Endothelial cell of umbilical vein (primary cell): ENCODE results near the gene ITSN2. TPM values are rescaled to one million over a fixed set of nuclear protein-coding genes. Genes with fewer than 3 reads are reported as not detected.

Source experiments
- BruUV-seq: library from RNA; stranded (reverse); fragments of 400-500 nt; replicated peaks from 2 replicates; lab custom pipeline; 2021; lab: Mats Ljungman, UMichigan
- CTCF ChIA-PET: fragments of 300-600, 350-600 bp; sonication (Branson Sonifier 250); formaldehyde crosslinking; loops from one replicate; lab custom pipeline; 2021; ENCODE audit warnings: antibody characterized with exemption, inconsistent platforms; lab: Charles Lee
- POLR2A ChIA-PET: fragments of 300-600, 350-600 bp; sonication (Branson Sonifier 250); formaldehyde crosslinking; loops from one replicate; lab custom pipeline; 2021; ENCODE audit warnings: antibody characterized with exemption, inconsistent platforms; lab: Charles Lee
- DNase-seq: peaks from one replicate; pipeline ENCODE4 v3.0.0-alpha.2; 2011; ENCODE audit warnings: low read depth, low spot score
- FAIRE-seq: peaks from 2 replicates; lab custom pipeline; 2011; peaks lifted over from hg19 to GRCh38; lab: Jason Lieb, UNC
- H2AFZ ChIP-seq: 2 replicates; pipeline ENCODE4 v1.6.0; 2012; ENCODE audit warnings: low read depth, low read length, control low read depth, inconsistent platforms
- H3K27ac ChIP-seq: 2 replicates; pipeline ENCODE4 v1.5.1; 2011; ENCODE audit warnings: low read depth, mild to moderate bottlenecking, control low read depth, low read length, moderate library complexity; ENCODE audit not compliant: insufficient read depth
- H3K27me3 ChIP-seq, 2 experiments: 2 replicates each; pipeline versions ENCODE4 v1.6.0 to v1.6.1; 2011; ENCODE audit warnings: low read length in 2 of 2, mixed read lengths in 1 of 2; ENCODE audit not compliant: control insufficient read depth in 2 of 2, insufficient read depth in 2 of 2
- H3K36me3 ChIP-seq, 2 experiments: 2 replicates in 1 of 2; 3 replicates in 1 of 2; pipeline ENCODE4 v1.5.1; 2011; ENCODE audit warnings: low read length in 2 of 2, mild to moderate bottlenecking in 1 of 2, moderate library complexity in 1 of 2; ENCODE audit not compliant: control insufficient read depth in 2 of 2, insufficient read depth in 2 of 2; ENCODE audit errors: extremely low read depth in 1 of 2
- H3K4me1 ChIP-seq: 3 replicates; pipeline ENCODE4 v1.5.1; 2011; ENCODE audit warnings: mild to moderate bottlenecking, low read length; ENCODE audit not compliant: control insufficient read depth, insufficient read depth; ENCODE audit errors: extremely low read depth
- H3K4me2 ChIP-seq: 2 replicates; pipeline ENCODE4 v1.6.1; 2011; ENCODE audit warnings: low read length, control low read depth, mixed read lengths; ENCODE audit not compliant: insufficient read depth
- H3K4me3 ChIP-seq, 3 experiments: fragments of 200-600 bp in 1 of 3; sonication (generic), shearing (Covaris generic) in 1 of 3; replicated peaks in 1 of 3; 2 replicates each; pipeline ENCODE4 v1.5.1; 2011 to 2016; ENCODE audit warnings: control low read depth in 3 of 3, low read length in 3 of 3, mild to moderate bottlenecking in 2 of 3, inconsistent platforms in 1 of 3, low read depth in 1 of 3, moderate library complexity in 1 of 3; ENCODE audit not compliant: insufficient read depth in 1 of 3
- H3K79me2 ChIP-seq: 2 replicates; pipeline ENCODE4 v1.6.0; 2012; ENCODE audit warnings: low read length, inconsistent platforms; ENCODE audit not compliant: control insufficient read depth, insufficient read depth
- H3K9ac ChIP-seq: replicated peaks from 2 replicates; pipeline ENCODE3; 2011; ENCODE audit warnings: low read length, control low read depth; ENCODE audit not compliant: insufficient read depth; ENCODE audit errors: extremely low read depth
- H3K9me1 ChIP-seq: replicated peaks from 3 replicates; pipeline ENCODE4 v1.6.0; 2011; ENCODE audit warnings: mild to moderate bottlenecking, low read length; ENCODE audit not compliant: control insufficient read depth, insufficient read depth; ENCODE audit errors: extremely low read depth
- H3K9me3 ChIP-seq: replicated peaks from 2 replicates; pipeline ENCODE4 v1.5.1; 2012; ENCODE audit warnings: low read length, inconsistent platforms; ENCODE audit not compliant: control insufficient read depth, insufficient read depth
- H4K20me1 ChIP-seq: replicated peaks from 2 replicates; pipeline ENCODE3; 2011; ENCODE audit warnings: mild to moderate bottlenecking, low read length; ENCODE audit not compliant: control insufficient read depth, insufficient read depth; ENCODE audit errors: extremely low read depth
- EZH2 ChIP-seq: IDR thresholded peaks from 2 replicates; pipeline ENCODE4 v1.6.1; 2012; ENCODE audit warnings: borderline replicate concordance, low read depth, mild to moderate bottlenecking, moderate library complexity, low read length, inconsistent platforms; ENCODE audit not compliant: severe bottlenecking
- FOS ChIP-seq: IDR thresholded peaks from 2 replicates; pipeline ENCODE4 v1.6.1; 2011; ENCODE audit warnings: mild to moderate bottlenecking, low read length, moderate library complexity, borderline replicate concordance; ENCODE audit not compliant: insufficient read depth
- GATA2 ChIP-seq: IDR thresholded peaks from 2 replicates; pipeline ENCODE4 v1.7.0; 2011; ENCODE audit warnings: low read depth, mild to moderate bottlenecking, moderate library complexity, mixed read lengths, low read length; ENCODE audit not compliant: insufficient read length, insufficient read depth
- JUN ChIP-seq: IDR thresholded peaks from 2 replicates; pipeline ENCODE4 v1.6.1; 2011; ENCODE audit warnings: borderline replicate concordance, low read depth; ENCODE audit not compliant: insufficient read length, insufficient read depth
- MAX ChIP-seq: IDR thresholded peaks from 2 replicates; pipeline ENCODE4 v1.6.1; 2011; ENCODE audit not compliant: insufficient read depth, insufficient read length
- MYC ChIP-seq: IDR thresholded peaks from one replicate; pipeline ENCODE4 v1.6.1; 2011; ENCODE audit warnings: mild to moderate bottlenecking, low read depth, low read length
- POLR2A ChIP-seq: IDR thresholded peaks from 2 replicates; pipeline ENCODE4 v1.6.1; 2012; ENCODE audit warnings: low read depth, mild to moderate bottlenecking, control low read depth, low read length
- POLR2AphosphoS5 ChIP-seq: IDR thresholded peaks from 2 replicates; pipeline ENCODE4 v1.6.1; 2012; ENCODE audit warnings: low read depth, mild to moderate bottlenecking, control low read depth, low read length, moderate library complexity; ENCODE audit not compliant: insufficient read depth
- dilution Hi-C: fragments of 300-500 bp; cut with MboI; formaldehyde crosslinking; loops from one replicate; pipeline ENCODE4 v1.15.0; 2019; ENCODE audit warnings: low sequenced_read_pairs; ENCODE audit not compliant: extremely low pct_ligation_motif_present
- intact Hi-C: fragments of 100-400 bp; cut with micrococcal nuclease; formaldehyde crosslinking; loops from one replicate; pipeline ENCODE4 v1.10.0; 2022
- polyA plus RNA-seq, 4 experiments: library from polyadenylated mRNA; depleted of rRNA in 3 of 4; stranded (reverse) in 3 of 4; unstranded in 1 of 4; fragments of >200 nt; gene quantifications; 2 replicates each; pipeline versions ENCODE4 v1.2.1 to v1.2.3, GENCODE V29; 2011 to 2012; ENCODE audit warnings: missing spikeins in 1 of 4
- total RNA-seq: library from RNA; stranded (reverse); gene quantifications from 2 replicates; pipeline ENCODE4 v1.2.3, GENCODE V29; 2021
- TF ChIP-seq, protein P1 (sequence below), 2 donors: IDR thresholded peaks; 1 replicate in 1 of 2; 2 replicates in 1 of 2; pipeline ENCODE4 v1.5.1; 2011; ENCODE audit warnings: low read length in 2 of 2, mild to moderate bottlenecking in 2 of 2, moderate library complexity in 2 of 2, control low read depth in 1 of 2, inconsistent platforms in 1 of 2, low read depth in 1 of 2; ENCODE audit not compliant: insufficient read depth in 1 of 2; ENCODE audit errors: extremely low read depth in 1 of 2

The ITSN2 gene
- total and polyA plus RNA-seq, 2 donors (not counting 3 experiments of a cell fraction or from before 2014, with no cell fraction given): 30.5 to 56.8 TPM

DNA sequence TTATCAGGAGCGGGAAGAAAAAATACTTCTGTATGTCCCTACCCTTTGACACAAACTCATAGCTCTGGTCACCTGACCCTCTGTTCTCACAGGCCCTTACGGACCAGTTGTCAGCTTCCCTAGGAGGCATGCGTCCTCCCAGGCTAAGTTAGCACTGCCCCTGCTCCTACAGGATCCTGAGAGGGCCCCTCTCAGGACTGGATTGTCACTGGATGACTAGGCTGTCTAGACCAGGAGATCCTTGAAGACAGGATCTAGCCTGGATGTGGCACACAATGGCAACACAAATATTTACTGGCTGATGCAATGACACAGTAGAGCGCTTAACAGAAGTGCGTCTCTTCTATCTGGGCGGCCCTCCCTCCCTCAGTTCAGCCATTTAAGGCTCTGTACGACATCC, 177.8 kb downstream of the ITSN2 start:
- H3K4me2 ChIP-seq: no peak overlapping the region
- ChIA-PET CTCF (interaction anchor here (1.4 kb wide), 1 partner anchor 9 kb away, joined by 3 read pairs; no protein-coding TSS in a partner anchor), POLR2A (no interaction called here)
- no peak overlapping the region for H3K27ac ChIP-seq
- DNase-seq: no peak
- H3K36me3 ChIP-seq: no peaks in the 10 kb centered on the region
- no peaks in the 10 kb centered on the region for H3K9me3 ChIP-seq
- no peaks in the 10 kb centered on the region for H3K4me1 ChIP-seq
- H3K27me3 ChIP-seq: no peaks in the 10 kb centered on the region
- no peaks in the 10 kb centered on the region for H3K79me2 ChIP-seq
- dilution Hi-C loops (no loop called here), intact Hi-C loops (no loop called here)
- BruUV-seq: no TSS peak
- no peak for TF ChIP-seq JUN
- H4K20me1 ChIP-seq: no peaks in the 10 kb centered on the region
- no peak for FAIRE-seq
- no peak overlapping the region for H3K9ac ChIP-seq
- H3K9me1 ChIP-seq: no peaks in the 10 kb centered on the region
- H2AFZ ChIP-seq: no peak overlapping the region
- no peak overlapping the region for H3K4me3 ChIP-seq

DNA sequence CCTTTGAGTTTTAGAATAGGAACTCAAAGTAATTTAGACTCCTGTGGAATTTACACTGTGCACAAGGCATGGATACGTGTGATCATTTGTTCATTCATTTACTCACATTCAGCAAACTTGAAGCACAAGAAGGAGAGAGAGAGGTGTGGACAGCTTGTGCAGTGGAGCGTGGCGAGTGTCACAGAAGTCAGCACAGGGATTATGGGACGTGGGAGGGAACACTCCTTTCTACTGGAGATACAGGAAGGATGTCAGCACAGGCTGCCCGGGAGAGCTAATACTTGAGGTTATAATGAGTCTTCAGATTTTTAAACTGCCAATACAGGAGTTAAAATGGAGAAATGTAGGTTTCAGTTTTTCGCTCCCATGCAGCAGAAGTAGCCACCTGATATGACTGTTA, 178.5 kb downstream of the ITSN2 start:
- Histone ChIP-seq H3K9me3 (no peaks in the 10 kb centered on the region), H3K27ac (no peak overlapping the region), H3K4me2 (no peak overlapping the region), H3K9me1 (no peaks in the 10 kb centered on the region), H3K4me3 (no peak overlapping the region), H3K79me2 (no peaks in the 10 kb centered on the region), H3K4me1 (no peaks in the 10 kb centered on the region), H3K9ac (no peak overlapping the region), H4K20me1 (no peaks in the 10 kb centered on the region), H2AFZ (no peak overlapping the region), H3K27me3 (no peaks in the 10 kb centered on the region), H3K36me3 (no peaks in the 10 kb centered on the region)
- DNase-seq: no peak
- BruUV-seq: no TSS peak
- no peak for TF ChIP-seq MAX
- TF ChIP-seq EZH2: no peak
- TF ChIP-seq, protein P1, sequence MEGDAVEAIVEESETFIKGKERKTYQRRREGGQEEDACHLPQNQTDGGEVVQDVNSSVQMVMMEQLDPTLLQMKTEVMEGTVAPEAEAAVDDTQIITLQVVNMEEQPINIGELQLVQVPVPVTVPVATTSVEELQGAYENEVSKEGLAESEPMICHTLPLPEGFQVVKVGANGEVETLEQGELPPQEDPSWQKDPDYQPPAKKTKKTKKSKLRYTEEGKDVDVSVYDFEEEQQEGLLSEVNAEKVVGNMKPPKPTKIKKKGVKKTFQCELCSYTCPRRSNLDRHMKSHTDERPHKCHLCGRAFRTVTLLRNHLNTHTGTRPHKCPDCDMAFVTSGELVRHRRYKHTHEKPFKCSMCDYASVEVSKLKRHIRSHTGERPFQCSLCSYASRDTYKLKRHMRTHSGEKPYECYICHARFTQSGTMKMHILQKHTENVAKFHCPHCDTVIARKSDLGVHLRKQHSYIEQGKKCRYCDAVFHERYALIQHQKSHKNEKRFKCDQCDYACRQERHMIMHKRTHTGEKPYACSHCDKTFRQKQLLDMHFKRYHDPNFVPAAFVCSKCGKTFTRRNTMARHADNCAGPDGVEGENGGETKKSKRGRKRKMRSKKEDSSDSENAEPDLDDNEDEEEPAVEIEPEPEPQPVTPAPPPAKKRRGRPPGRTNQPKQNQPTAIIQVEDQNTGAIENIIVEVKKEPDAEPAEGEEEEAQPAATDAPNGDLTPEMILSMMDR (IDR thresholded peaks at IDR 0.05; ENCODE audit: extremely low read depth in 1 of 2, insufficient read depth in 1 of 2, low read depth in 1 of 2, low read length in 2 of 2): no peak
- no peak for TF ChIP-seq MYC
- TF ChIP-seq JUN: no peak
- no peak for TF ChIP-seq POLR2A
- no peak for TF ChIP-seq POLR2AphosphoS5
- TF ChIP-seq FOS: no peak
- TF ChIP-seq GATA2: no peak
- CTCF ChIA-PET: interaction anchor here (1.4 to 1.6 kb wide), 2 partner anchors 10 to 20 kb away, joined by 3 to 6 read pairs; no protein-coding TSS in a partner anchor
- dilution Hi-C loops (no loop called here), intact Hi-C loops (no loop called here)
- POLR2A ChIA-PET: no interaction called here
- no peak for FAIRE-seq
